Activated CD4-positive, alpha-beta memory T cell treated with anti-CD3 and anti-CD28 coated beads for 36 hours (primary cell): Measurements from ENCODE around the gene RBMS1. TPM values are rescaled to one million over a fixed set of nuclear protein-coding genes. Genes with fewer than 3 reads are reported as not detected.

Source experiments
- CTCF ChIA-PET: fragments of 350-600 bp; sonication (Branson Sonifier 250); formaldehyde crosslinking; loops from one replicate; lab custom pipeline; 2021; ENCODE audit warnings: antibody characterized with exemption, inconsistent platforms; lab: Charles Lee
- POLR2A ChIA-PET: fragments of 350-600 bp; sonication (Branson Sonifier 250); formaldehyde crosslinking; loops from one replicate; lab custom pipeline; 2021; ENCODE audit warnings: antibody characterized with exemption; lab: Charles Lee
- DNase-seq: peaks from one replicate; pipeline ENCODE4 v3.0.0-alpha.2; 2020
- H3K27ac Mint-ChIP-seq: one replicate; pipeline ENCODE4 v1.8.0; 2021; ENCODE audit warnings: mixed read lengths
- H3K27me3 Mint-ChIP-seq: one replicate; pipeline ENCODE4 v1.8.0; 2021; ENCODE audit warnings: mixed read lengths
- H3K36me3 Mint-ChIP-seq: one replicate; pipeline ENCODE4 v1.8.0; 2021; ENCODE audit warnings: mixed read lengths
- H3K4me1 Mint-ChIP-seq: one replicate; pipeline ENCODE4 v1.8.0; 2021; ENCODE audit warnings: low read depth, mixed read lengths
- H3K4me3 Mint-ChIP-seq: one replicate; pipeline ENCODE4 v1.8.0; 2021; ENCODE audit warnings: mild to moderate bottlenecking, mixed read lengths
- H3K9me3 Mint-ChIP-seq: one replicate; pipeline ENCODE4 v1.8.0; 2021; ENCODE audit warnings: mixed read lengths
- intact Hi-C: fragments of 100-400 bp; cut with micrococcal nuclease; formaldehyde crosslinking; loops from one replicate; pipeline ENCODE4 v1.15.1; 2023
- total RNA-seq, 2 experiments: library from RNA; stranded (reverse); gene quantifications; one replicate each; pipeline ENCODE4 v1.2.3, GENCODE V29; 2021

The RBMS1 gene
- total RNA-seq, 2 experiments from 2014 or later = 37.9 to 40.0 TPM

DNA sequence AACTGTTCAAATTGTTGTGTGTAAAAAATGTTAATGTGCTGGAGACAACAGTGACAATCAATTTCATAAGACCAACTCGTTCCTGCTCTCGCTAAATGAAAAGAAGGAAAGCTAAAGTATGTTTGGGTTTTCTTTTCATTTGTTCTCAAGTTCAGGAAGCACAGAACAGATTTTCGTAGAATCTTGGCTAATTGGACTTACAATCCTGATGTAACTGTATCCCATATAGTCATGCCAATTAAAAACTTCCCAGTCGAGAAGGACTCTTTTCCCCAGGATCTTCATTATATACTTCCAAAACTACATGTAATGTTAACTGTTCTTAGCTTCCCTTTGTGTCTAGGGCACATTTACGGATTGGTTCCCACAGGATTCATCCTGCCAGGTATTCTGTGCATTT lies 158.2 kb downstream of the RBMS1 start:
- Mint-ChIP-seq H3K27ac (no peak overlapping the region), H3K36me3 (no peaks in the 10 kb centered on the region), H3K4me3 (no peak overlapping the region), H3K4me1 (peaks cover 80% of the 10 kb centered on the region), H3K27me3 (no peaks in the 10 kb centered on the region), H3K9me3 (no peaks in the 10 kb centered on the region)
- POLR2A ChIA-PET = interaction anchor here (1.2 to 1.8 kb wide), 3 partner anchors 9 to 72 kb away, joined by 3 to 4 read pairs (median 4); no protein-coding TSS in a partner anchor
- CTCF ChIA-PET = interaction anchor here (0.6 to 2.8 kb wide), 4 partner anchors 11 to 938 kb away, joined by 4 to 15 read pairs (median 12); no protein-coding TSS in a partner anchor
- intact Hi-C loops = loop anchor here (2.0 kb wide), 2 partner anchors 35 to 53 kb away; no protein-coding TSS in a partner anchor
- DNase-seq = no peak

DNA sequence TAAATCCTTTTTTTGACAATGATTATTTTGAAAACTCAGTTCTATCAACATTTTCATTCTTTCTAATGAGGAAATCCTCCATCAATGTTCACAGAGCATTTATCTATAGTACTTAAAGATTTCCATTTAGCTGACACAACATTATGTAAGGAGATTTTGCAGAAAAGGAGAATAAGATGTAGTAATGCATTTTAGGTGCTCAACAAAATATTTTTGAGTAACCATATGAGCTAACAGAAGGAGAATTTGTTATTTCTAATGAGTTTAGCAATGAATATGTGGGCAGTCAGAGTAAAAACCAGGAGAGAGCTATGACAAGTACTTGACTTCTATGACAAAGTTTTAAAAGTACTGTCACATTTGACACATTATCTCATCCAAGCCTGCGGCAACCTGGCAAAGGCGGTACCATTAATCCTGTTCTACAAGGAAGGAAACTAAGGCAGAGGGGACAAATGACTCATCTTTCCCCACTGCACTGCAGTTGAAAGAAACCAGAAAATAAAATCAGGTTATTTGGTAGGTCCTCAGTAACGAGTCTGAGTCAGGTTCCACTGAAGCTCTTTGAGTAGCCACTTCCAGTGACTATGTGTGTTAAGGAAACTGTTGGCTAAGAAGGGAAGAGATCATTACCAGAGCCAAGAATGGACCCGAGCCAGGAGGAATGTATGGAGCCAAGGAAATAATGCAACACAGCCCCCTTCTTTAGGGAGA lies 159.4 kb downstream of the RBMS1 start:
- POLR2A ChIA-PET = interaction anchor here (0.8 to 1.8 kb wide), 5 partner anchors 9 to 115 kb away, joined by 3 to 4 read pairs (median 4); no protein-coding TSS in a partner anchor
- Mint-ChIP-seq H3K4me3 (no peak overlapping the region), H3K36me3 (no peaks in the 10 kb centered on the region), H3K9me3 (no peaks in the 10 kb centered on the region), H3K4me1 (peaks cover 80% of the 10 kb centered on the region), H3K27me3 (no peaks in the 10 kb centered on the region), H3K27ac (peak overlapping the region; percentile 55)
- DNase-seq = peak; percentile 63
- intact Hi-C loops = loop anchor here (1.0 to 2.0 kb wide), 5 partner anchors 12 to 71 kb away; no protein-coding TSS in a partner anchor
- CTCF ChIA-PET = interaction anchor here (0.6 to 2.8 kb wide), 5 partner anchors 9 to 660 kb away, joined by 3 to 15 read pairs (median 12); no protein-coding TSS in a partner anchor

GRCh38 chr2:160333324-160334027 lies 160.1 kb downstream of the RBMS1 start:
- ChIA-PET CTCF (interaction anchor here (1.2 to 2.8 kb wide), 4 partner anchors 64 to 636 kb away, joined by 3 to 12 read pairs (median 8); no protein-coding TSS in a partner anchor), POLR2A (interaction anchor here (1.1 to 1.3 kb wide), 2 partner anchors 8 to 11 kb away, joined by 3 to 4 read pairs; no protein-coding TSS in a partner anchor)
- intact Hi-C loops = loop anchor here (1.0 to 2.0 kb wide), 5 partner anchors 11 to 72 kb away; no protein-coding TSS in a partner anchor
- no peaks in the 10 kb centered on the region for H3K9me3 Mint-ChIP-seq
- no peak for DNase-seq
- no peaks in the 10 kb centered on the region for H3K27me3 Mint-ChIP-seq
- H3K4me3 Mint-ChIP-seq = no peak overlapping the region
- peak overlapping the region; percentile 55 for H3K27ac Mint-ChIP-seq
- no peaks in the 10 kb centered on the region for H3K36me3 Mint-ChIP-seq
- peaks cover 81% of the 10 kb centered on the region for H3K4me1 Mint-ChIP-seq

GRCh38 chr2:160332318-160332717 lies 161.3 kb downstream of the RBMS1 start:
- ChIA-PET CTCF (interaction anchor here (0.6 to 1.4 kb wide), 4 partner anchors 8 to 637 kb away, joined by 3 to 4 read pairs (median 4); no protein-coding TSS in a partner anchor), POLR2A (no interaction called here)
- Mint-ChIP-seq H3K27ac (peak overlapping the region; percentile 72), H3K9me3 (no peaks in the 10 kb centered on the region), H3K27me3 (no peaks in the 10 kb centered on the region), H3K36me3 (no peaks in the 10 kb centered on the region), H3K4me1 (peaks cover 83% of the 10 kb centered on the region), H3K4me3 (no peak overlapping the region)
- DNase-seq = peak; percentile 33
- intact Hi-C loops = no loop called here

DNA sequence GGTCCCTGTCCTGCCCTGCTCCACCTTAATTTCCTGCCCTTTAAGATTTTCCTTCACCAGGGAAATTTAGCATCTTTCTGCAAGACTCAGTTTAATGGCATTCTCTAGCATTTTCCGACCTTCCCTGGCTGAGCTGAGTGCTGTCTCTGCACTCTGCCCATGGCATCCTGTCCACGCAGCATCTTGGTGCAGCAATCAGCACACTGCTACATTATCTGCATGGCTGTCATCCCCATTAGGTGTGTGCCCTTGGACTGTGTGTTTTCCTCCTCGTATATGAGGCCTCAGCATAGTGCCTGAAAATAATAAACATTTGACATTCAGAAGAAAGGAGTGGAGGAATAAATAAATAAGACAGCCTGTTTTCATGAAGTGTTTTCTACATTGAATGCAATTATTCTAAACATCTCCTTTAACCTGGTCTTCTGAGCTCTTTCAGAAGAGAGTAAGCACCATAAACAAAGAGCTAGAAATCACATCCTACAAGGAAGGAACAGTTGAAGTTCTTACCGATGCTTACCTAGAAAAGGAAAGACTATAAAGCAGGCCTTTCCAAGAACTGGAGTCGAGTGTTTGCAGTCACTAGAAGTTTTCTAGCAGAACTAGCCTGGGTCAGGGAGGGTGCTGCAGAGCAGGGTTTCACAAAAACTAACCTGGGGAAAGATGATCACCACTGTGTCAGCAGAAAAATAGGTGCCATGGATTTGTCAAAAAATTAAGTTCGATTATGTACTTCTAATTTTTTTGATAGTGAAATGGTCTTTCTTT lies 162.2 kb downstream of the RBMS1 start:
- H3K4me3 Mint-ChIP-seq = no peak overlapping the region
- peak overlapping the region; percentile 72 for H3K27ac Mint-ChIP-seq
- H3K27me3 Mint-ChIP-seq = no peaks in the 10 kb centered on the region
- peaks cover 83% of the 10 kb centered on the region for H3K4me1 Mint-ChIP-seq
- H3K9me3 Mint-ChIP-seq = no peaks in the 10 kb centered on the region
- intact Hi-C loops = no loop called here
- POLR2A ChIA-PET = no interaction called here
- H3K36me3 Mint-ChIP-seq = no peaks in the 10 kb centered on the region
- CTCF ChIA-PET = interaction anchor here (0.9 to 1.4 kb wide), 3 partner anchors 7 to 638 kb away, joined by 3 to 4 read pairs (median 4); no protein-coding TSS in a partner anchor
- no peak for DNase-seq

DNA sequence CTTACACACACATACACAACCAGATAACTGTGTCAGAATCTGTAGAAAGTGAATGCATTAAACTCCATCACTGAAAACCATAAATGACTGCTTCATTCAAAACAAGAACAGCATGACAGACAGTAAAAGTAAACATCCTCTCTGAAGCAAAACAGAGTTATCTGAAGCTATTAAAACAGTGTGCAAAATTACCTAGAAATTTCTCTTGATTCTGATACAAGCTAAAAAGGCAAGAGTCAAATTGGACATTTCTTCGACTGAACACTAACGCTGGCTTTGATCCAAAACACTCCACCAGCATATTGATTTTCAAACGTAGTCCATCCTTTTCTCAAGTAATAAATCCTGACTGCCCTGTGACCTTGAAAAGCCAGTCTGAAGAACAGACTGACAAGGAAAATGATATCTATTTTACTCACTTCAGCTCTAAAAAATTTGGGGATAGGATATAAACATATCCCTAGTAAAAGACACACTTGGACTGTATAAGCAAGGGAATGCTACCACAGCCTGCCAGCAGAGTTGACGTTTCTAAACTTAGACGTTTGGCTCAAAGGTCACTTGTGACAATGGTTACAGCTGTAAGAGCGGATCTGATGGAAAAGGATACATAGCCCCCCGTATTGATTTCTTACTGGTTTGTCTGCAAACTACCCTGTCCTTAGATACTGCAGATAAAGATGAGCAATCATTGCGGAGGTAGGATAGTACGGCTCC lies 164.6 kb downstream of the RBMS1 start:
- H3K27me3 Mint-ChIP-seq = no peaks in the 10 kb centered on the region
- peaks cover 81% of the 10 kb centered on the region for H3K4me1 Mint-ChIP-seq
- no peaks in the 10 kb centered on the region for H3K9me3 Mint-ChIP-seq
- H3K36me3 Mint-ChIP-seq = no peaks in the 10 kb centered on the region
- POLR2A ChIA-PET = no interaction called here
- intact Hi-C loops = loop anchor here (10.0 kb wide), 2 partner anchors 326 to 836 kb away; partner anchors contain the start of gene TANK
- H3K4me3 Mint-ChIP-seq = peak overlapping the region; percentile 11
- no peak for DNase-seq
- CTCF ChIA-PET = interaction anchor here (0.7 kb wide), 1 partner anchor 666 kb away, joined by 3 read pairs; no protein-coding TSS in a partner anchor
- H3K27ac Mint-ChIP-seq = no peak overlapping the region

DNA sequence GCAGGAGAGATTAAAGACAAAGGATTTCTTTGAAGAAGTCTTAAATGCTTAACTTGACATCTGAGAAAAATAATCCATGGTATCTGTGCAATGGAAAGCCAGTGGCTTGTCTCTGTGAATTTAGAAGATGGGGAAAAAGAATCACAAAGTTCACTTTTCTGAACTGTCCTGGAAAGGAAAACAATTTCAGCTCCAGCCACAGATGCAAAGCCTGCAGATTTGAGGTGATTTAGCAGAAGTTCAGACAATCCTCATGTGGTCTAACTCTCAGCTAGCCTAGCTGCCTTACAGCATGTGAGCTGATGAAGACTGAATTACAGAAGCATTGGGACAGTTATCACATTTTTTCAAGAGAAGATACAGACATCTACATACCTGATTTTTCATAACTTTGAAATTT lies 166.8 kb downstream of the RBMS1 start:
- no peaks in the 10 kb centered on the region for H3K27me3 Mint-ChIP-seq
- no peaks in the 10 kb centered on the region for H3K9me3 Mint-ChIP-seq
- peaks cover 2% of the 10 kb centered on the region for H3K36me3 Mint-ChIP-seq
- peaks cover 81% of the 10 kb centered on the region for H3K4me1 Mint-ChIP-seq
- ChIA-PET CTCF (interaction anchor here (1.1 to 1.9 kb wide), 4 partner anchors 32 to 667 kb away, joined by 3 to 5 read pairs (median 4); no protein-coding TSS in a partner anchor), POLR2A (no interaction called here)
- intact Hi-C loops = loop anchor here (10.0 kb wide), 2 partner anchors 328 to 838 kb away; partner anchors contain the start of gene TANK
- H3K27ac Mint-ChIP-seq = no peak overlapping the region
- DNase-seq = no peak
- no peak overlapping the region for H3K4me3 Mint-ChIP-seq

GRCh38 chr2:160325418-160325817 lies 168.2 kb downstream of the RBMS1 start:
- ChIA-PET CTCF (interaction anchor here (1.1 to 4.5 kb wide), 12 partner anchors 9 to 738 kb away, joined by 3 to 33 read pairs (median 7); partner anchors contain the start of gene RBMS1), POLR2A (interaction anchor here (0.6 to 1.5 kb wide), 2 partner anchors 8 to 68 kb away, joined by 3 to 4 read pairs; no protein-coding TSS in a partner anchor)
- Mint-ChIP-seq H3K9me3 (no peaks in the 10 kb centered on the region), H3K4me3 (no peak overlapping the region), H3K27ac (no peak overlapping the region), H3K4me1 (peaks cover 83% of the 10 kb centered on the region), H3K36me3 (peaks cover 4% of the 10 kb centered on the region), H3K27me3 (no peaks in the 10 kb centered on the region)
- DNase-seq = no peak
- intact Hi-C loops = loop anchor here (2.0 to 10.0 kb wide), 3 partner anchors 329 to 839 kb away; partner anchors contain the start of gene TANK

DNA sequence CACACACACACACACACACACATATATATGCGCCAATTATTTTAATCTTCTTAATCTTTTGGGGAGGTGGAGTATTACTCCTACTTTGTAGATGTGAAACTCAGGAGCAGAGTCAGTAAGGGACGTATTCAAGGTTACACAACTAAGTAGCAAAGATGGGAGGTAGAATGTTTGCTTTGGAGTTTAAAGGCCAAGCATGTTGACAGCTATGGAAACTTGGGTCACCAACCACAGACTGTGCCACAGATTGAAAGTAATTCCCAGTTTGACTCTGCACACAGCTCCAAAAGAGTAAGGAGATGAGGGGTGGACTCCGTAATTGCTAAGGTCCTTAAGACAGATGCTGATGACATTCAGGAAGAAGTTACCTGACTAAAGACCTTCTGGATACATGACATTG lies 168.7 kb downstream of the RBMS1 start:
- intact Hi-C loops = loop anchor here (2.0 to 10.0 kb wide), 4 partner anchors 330 to 840 kb away; partner anchors contain the start of gene TANK
- Mint-ChIP-seq H3K4me3 (no peak overlapping the region), H3K9me3 (no peaks in the 10 kb centered on the region), H3K4me1 (peaks cover 84% of the 10 kb centered on the region), H3K27me3 (no peaks in the 10 kb centered on the region), H3K27ac (no peak overlapping the region), H3K36me3 (peaks cover 4% of the 10 kb centered on the region)
- ChIA-PET POLR2A (interaction anchor here (0.6 to 1.5 kb wide), 5 partner anchors 9 to 198 kb away, joined by 3 to 4 read pairs (median 3); no protein-coding TSS in a partner anchor), CTCF (interaction anchor here (0.5 to 4.5 kb wide), 21 partner anchors 10 to 871 kb away, joined by 3 to 33 read pairs (median 6); partner anchors contain the start of gene RBMS1)
- peak; percentile 47 for DNase-seq

GRCh38 chr2:160324161-160324800 lies 169.3 kb downstream of the RBMS1 start:
- ChIA-PET CTCF (interaction anchor here (0.5 to 4.5 kb wide), 40 partner anchors 8 to 871 kb away, joined by 3 to 33 read pairs (median 4); partner anchors contain the start of gene RBMS1), POLR2A (interaction anchor here (0.6 to 1.5 kb wide), 6 partner anchors 10 to 199 kb away, joined by 3 to 4 read pairs (median 3); no protein-coding TSS in a partner anchor)
- H3K4me3 Mint-ChIP-seq = no peak overlapping the region
- no peak overlapping the region for H3K27ac Mint-ChIP-seq
- H3K27me3 Mint-ChIP-seq = no peaks in the 10 kb centered on the region
- intact Hi-C loops = loop anchor here (2.0 to 10.0 kb wide), 4 partner anchors 331 to 841 kb away; partner anchors contain the start of gene TANK
- H3K9me3 Mint-ChIP-seq = no peaks in the 10 kb centered on the region
- H3K36me3 Mint-ChIP-seq = peaks cover 4% of the 10 kb centered on the region
- DNase-seq = peak; percentile 62
- peaks cover 80% of the 10 kb centered on the region for H3K4me1 Mint-ChIP-seq
